ENCODE results near the gene MTAP. TPM values are rescaled to one million over a fixed set of nuclear protein-coding genes. Genes with fewer than 3 reads are reported as not detected.

Gene MTAP
- polyA plus RNA-seq, 1 donor from 2014 or later, result 7.7 TPM

DNA sequence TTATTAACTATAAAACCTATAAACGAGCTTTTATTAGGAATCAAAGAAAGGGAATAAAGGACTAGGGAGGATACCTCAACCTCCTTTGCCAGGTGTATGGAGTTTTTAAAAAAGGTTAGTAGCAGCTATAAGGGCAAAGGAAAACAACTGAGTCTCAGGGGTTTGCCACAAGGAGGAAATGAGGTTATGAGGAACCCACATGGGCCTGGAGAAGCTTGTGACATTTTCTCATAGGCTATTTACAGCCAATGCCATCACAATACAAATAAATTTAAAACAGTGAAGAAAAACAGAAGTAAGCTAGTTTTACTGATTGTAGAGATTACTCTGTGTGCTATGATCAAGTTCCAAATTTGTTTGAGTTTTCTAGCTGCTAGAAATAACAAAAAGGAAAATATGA, 99.1 kb downstream of the MTAP start:
- no peaks in the 10 kb centered on the region for H3K36me3 ChIP-seq (ENCODE audit: insufficient read depth, low read length)
- no peaks in the 10 kb centered on the region for H3F3A ChIP-seq (ENCODE audit: insufficient read depth, low read length, poor library complexity, severe bottlenecking)
- no peak overlapping the region for H2AFZ ChIP-seq (ENCODE audit: low read depth, low read length)
- H3K9ac ChIP-seq (ENCODE audit: low read length), result no peak overlapping the region
- no peaks in the 10 kb centered on the region for H3K27me3 ChIP-seq (ENCODE audit: insufficient read depth, low read depth, low read length)
- no peak for TF ChIP-seq TAF1 (IDR thresholded peaks at IDR 0.05; ENCODE audit: low read depth)
- TF ChIP-seq EZH2 (IDR thresholded peaks at IDR 0.05; ENCODE audit: borderline replicate concordance, insufficient read depth, low read length, poor library complexity, severe bottlenecking), result no peak
- TF ChIP-seq, protein P1, sequence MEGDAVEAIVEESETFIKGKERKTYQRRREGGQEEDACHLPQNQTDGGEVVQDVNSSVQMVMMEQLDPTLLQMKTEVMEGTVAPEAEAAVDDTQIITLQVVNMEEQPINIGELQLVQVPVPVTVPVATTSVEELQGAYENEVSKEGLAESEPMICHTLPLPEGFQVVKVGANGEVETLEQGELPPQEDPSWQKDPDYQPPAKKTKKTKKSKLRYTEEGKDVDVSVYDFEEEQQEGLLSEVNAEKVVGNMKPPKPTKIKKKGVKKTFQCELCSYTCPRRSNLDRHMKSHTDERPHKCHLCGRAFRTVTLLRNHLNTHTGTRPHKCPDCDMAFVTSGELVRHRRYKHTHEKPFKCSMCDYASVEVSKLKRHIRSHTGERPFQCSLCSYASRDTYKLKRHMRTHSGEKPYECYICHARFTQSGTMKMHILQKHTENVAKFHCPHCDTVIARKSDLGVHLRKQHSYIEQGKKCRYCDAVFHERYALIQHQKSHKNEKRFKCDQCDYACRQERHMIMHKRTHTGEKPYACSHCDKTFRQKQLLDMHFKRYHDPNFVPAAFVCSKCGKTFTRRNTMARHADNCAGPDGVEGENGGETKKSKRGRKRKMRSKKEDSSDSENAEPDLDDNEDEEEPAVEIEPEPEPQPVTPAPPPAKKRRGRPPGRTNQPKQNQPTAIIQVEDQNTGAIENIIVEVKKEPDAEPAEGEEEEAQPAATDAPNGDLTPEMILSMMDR (IDR thresholded peaks at IDR 0.05; ENCODE audit: poor library complexity, severe bottlenecking), result no peak
- TF ChIP-seq POLR2AphosphoS5 (IDR thresholded peaks at IDR 0.05), result no peak
- TF ChIP-seq SMC3 (conservative IDR thresholded peaks at IDR 0.05; ENCODE audit: poor library complexity), result no peak
- no peak for TF ChIP-seq EP300 (conservative IDR thresholded peaks at IDR 0.05; ENCODE audit: poor library complexity, severe bottlenecking)
- H3K4me3 ChIP-seq (ENCODE audit: low read length), result no peak overlapping the region
- no peaks in the 10 kb centered on the region for H3K79me2 ChIP-seq (replicated peaks; ENCODE audit: insufficient read depth, low read length)
- no peaks in the 10 kb centered on the region for H3K9me3 ChIP-seq (ENCODE audit: low read length)
- no peaks in the 10 kb centered on the region for H4K20me1 ChIP-seq (ENCODE audit: insufficient read depth)
- H3K27ac ChIP-seq (ENCODE audit: low read length), result no peak overlapping the region
- H3K4me2 ChIP-seq (ENCODE audit: low read length), result no peak overlapping the region
- no peaks in the 10 kb centered on the region for H3K9me2 ChIP-seq (ENCODE audit: insufficient read depth, low read length)

- no peak overlapping the region for H3K4me3 ChIP-seq (ENCODE audit: low read length)
- H3K4me2 ChIP-seq (ENCODE audit: low read length), result no peak overlapping the region
- no peaks in the 10 kb centered on the region for H4K20me1 ChIP-seq (ENCODE audit: insufficient read depth)
- no peak overlapping the region for H3K27ac ChIP-seq (ENCODE audit: low read length)
- no peaks in the 10 kb centered on the region for H3K27me3 ChIP-seq (ENCODE audit: insufficient read depth, low read depth, low read length)
- no peaks in the 10 kb centered on the region for H3K36me3 ChIP-seq (ENCODE audit: insufficient read depth, low read length)
- no peak overlapping the region for H3K9ac ChIP-seq (ENCODE audit: low read length)
- no peak overlapping the region for H2AFZ ChIP-seq (ENCODE audit: low read depth, low read length)
- no peak for TF ChIP-seq SMC3 (conservative IDR thresholded peaks at IDR 0.05; ENCODE audit: poor library complexity)
- TF ChIP-seq, protein P1 (IDR thresholded peaks at IDR 0.05; ENCODE audit: poor library complexity, severe bottlenecking), result no peak
- no peak for TF ChIP-seq EP300 (conservative IDR thresholded peaks at IDR 0.05; ENCODE audit: poor library complexity, severe bottlenecking)
- no peak for TF ChIP-seq POLR2AphosphoS5 (IDR thresholded peaks at IDR 0.05)
- no peak for TF ChIP-seq RAD21 (conservative IDR thresholded peaks at IDR 0.05)
- no peak for TF ChIP-seq MXI1 (conservative IDR thresholded peaks at IDR 0.05; ENCODE audit: poor library complexity, severe bottlenecking)
- TF ChIP-seq REST (IDR thresholded peaks at IDR 0.05; ENCODE audit: borderline replicate concordance), result no peak
- no peak for TF ChIP-seq EZH2 (IDR thresholded peaks at IDR 0.05; ENCODE audit: borderline replicate concordance, insufficient read depth, low read length, poor library complexity, severe bottlenecking)
- TF ChIP-seq TAF1 (IDR thresholded peaks at IDR 0.05; ENCODE audit: low read depth), result no peak
- H3K9me2 ChIP-seq (ENCODE audit: insufficient read depth, low read length), result no peaks in the 10 kb centered on the region
- no peaks in the 10 kb centered on the region for H3F3A ChIP-seq (ENCODE audit: insufficient read depth, low read length, poor library complexity, severe bottlenecking)
- no peaks in the 10 kb centered on the region for H3K9me3 ChIP-seq (ENCODE audit: low read length)
- H3K79me2 ChIP-seq (replicated peaks; ENCODE audit: insufficient read depth, low read length), result no peaks in the 10 kb centered on the region
Measured at GRCh38 chr9:21902136-21902535, 99.7 kb downstream of the MTAP start.

All from neural cell (in vitro differentiated cells).